Measurements from ENCODE around the gene PTPN11.

DNA sequence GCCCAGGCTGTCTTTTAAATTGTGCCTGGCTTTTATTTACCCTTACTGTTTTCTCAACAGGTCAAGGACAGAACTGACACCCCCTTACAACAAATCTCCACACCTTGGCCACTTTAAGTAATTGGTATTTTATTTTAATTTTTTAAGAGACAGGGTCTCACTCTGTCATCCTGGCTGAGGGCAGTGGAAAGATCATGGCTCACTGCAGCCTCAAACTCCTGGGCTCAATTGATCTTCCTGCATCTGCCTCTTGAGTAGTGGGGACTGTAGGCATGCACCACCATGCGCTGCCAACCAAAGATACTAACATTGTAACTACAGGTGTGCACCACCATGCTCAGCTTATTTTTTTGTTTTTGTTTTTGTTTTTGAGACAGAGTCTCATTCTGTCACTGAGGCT is 109.8 kb downstream of the PTPN11 start:
- TF ChIP-seq EZH2 (IDR thresholded peaks at IDR 0.05; ENCODE audit: low read depth, unreplicated experiment) (no peak), JUNB (IDR thresholded peaks at IDR 0.05; ENCODE audit: unreplicated experiment) (no peak), EZH2phosphoT487 (IDR thresholded peaks at IDR 0.05; ENCODE audit: unreplicated experiment) (no peak), CREB1 (CRISPR knock-in tag; IDR thresholded peaks at IDR 0.05; ENCODE audit: low read depth) (no peak), POLR2AphosphoS5 (IDR thresholded peaks at IDR 0.05; ENCODE audit: low read depth) (no peak), ZNF331 (CRISPR knock-in tag; IDR thresholded peaks at IDR 0.05; ENCODE audit: low read depth) (no peak), ZNF114 (CRISPR knock-in tag; IDR thresholded peaks at IDR 0.05) (no peak), STAT1 (IDR thresholded peaks at IDR 0.05; ENCODE audit: unreplicated experiment) (no peak), NANOG (IDR thresholded peaks at IDR 0.05; ENCODE audit: borderline replicate concordance) (no peak)
- TF ChIP-seq, protein P1, sequence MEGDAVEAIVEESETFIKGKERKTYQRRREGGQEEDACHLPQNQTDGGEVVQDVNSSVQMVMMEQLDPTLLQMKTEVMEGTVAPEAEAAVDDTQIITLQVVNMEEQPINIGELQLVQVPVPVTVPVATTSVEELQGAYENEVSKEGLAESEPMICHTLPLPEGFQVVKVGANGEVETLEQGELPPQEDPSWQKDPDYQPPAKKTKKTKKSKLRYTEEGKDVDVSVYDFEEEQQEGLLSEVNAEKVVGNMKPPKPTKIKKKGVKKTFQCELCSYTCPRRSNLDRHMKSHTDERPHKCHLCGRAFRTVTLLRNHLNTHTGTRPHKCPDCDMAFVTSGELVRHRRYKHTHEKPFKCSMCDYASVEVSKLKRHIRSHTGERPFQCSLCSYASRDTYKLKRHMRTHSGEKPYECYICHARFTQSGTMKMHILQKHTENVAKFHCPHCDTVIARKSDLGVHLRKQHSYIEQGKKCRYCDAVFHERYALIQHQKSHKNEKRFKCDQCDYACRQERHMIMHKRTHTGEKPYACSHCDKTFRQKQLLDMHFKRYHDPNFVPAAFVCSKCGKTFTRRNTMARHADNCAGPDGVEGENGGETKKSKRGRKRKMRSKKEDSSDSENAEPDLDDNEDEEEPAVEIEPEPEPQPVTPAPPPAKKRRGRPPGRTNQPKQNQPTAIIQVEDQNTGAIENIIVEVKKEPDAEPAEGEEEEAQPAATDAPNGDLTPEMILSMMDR (conservative IDR thresholded peaks at IDR 0.05; ENCODE audit: low read depth in 2 of 2), result no peak
- TF ChIP-seq, protein P2, sequence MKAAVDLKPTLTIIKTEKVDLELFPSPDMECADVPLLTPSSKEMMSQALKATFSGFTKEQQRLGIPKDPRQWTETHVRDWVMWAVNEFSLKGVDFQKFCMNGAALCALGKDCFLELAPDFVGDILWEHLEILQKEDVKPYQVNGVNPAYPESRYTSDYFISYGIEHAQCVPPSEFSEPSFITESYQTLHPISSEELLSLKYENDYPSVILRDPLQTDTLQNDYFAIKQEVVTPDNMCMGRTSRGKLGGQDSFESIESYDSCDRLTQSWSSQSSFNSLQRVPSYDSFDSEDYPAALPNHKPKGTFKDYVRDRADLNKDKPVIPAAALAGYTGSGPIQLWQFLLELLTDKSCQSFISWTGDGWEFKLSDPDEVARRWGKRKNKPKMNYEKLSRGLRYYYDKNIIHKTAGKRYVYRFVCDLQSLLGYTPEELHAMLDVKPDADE (IDR thresholded peaks at IDR 0.05), result no peak
- TF ChIP-seq, protein P3, sequence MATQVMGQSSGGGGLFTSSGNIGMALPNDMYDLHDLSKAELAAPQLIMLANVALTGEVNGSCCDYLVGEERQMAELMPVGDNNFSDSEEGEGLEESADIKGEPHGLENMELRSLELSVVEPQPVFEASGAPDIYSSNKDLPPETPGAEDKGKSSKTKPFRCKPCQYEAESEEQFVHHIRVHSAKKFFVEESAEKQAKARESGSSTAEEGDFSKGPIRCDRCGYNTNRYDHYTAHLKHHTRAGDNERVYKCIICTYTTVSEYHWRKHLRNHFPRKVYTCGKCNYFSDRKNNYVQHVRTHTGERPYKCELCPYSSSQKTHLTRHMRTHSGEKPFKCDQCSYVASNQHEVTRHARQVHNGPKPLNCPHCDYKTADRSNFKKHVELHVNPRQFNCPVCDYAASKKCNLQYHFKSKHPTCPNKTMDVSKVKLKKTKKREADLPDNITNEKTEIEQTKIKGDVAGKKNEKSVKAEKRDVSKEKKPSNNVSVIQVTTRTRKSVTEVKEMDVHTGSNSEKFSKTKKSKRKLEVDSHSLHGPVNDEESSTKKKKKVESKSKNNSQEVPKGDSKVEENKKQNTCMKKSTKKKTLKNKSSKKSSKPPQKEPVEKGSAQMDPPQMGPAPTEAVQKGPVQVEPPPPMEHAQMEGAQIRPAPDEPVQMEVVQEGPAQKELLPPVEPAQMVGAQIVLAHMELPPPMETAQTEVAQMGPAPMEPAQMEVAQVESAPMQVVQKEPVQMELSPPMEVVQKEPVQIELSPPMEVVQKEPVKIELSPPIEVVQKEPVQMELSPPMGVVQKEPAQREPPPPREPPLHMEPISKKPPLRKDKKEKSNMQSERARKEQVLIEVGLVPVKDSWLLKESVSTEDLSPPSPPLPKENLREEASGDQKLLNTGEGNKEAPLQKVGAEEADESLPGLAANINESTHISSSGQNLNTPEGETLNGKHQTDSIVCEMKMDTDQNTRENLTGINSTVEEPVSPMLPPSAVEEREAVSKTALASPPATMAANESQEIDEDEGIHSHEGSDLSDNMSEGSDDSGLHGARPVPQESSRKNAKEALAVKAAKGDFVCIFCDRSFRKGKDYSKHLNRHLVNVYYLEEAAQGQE (IDR thresholded peaks at IDR 0.05; ENCODE audit: unreplicated experiment), result no peak
